ENCODE data around the gene SHISAL1. TPM values are rescaled to one million over a fixed set of nuclear protein-coding genes. Genes with fewer than 3 reads are reported as not detected.

The SHISAL1 gene
- total RNA-seq, 6 experiments from 2014 or later = 0.05 to 0.31 (median 0.17) TPM

GRCh38 chr22:44260216-44261035 is 52.3 kb downstream of the SHISAL1 start:
- H3K27ac ChIP-seq = no peak overlapping the region
- intact Hi-C loops (cut with DNase I) = no loop called here
- H3K9me3 ChIP-seq = no peaks in the 10 kb centered on the region
- no peaks in the 10 kb centered on the region for H3K36me3 ChIP-seq
- TF ChIP-seq CTCF (IDR thresholded peaks at IDR 0.05) = no peak
- no peak for TF ChIP-seq POLR2A (IDR thresholded peaks at IDR 0.05)
- no peak overlapping the region for H3K4me3 ChIP-seq
- DNase-seq (peak in 2 of 3 donors; percentile 32 to 38), ATAC-seq (no peak)
- H3K27me3 ChIP-seq = no peaks in the 10 kb centered on the region
- H3K4me1 ChIP-seq = no peaks in the 10 kb centered on the region
- 79% methylated on average over 10 of the region's 16 CpGs for WGBS (ENCODE audit: insufficient coverage, low coverage, low lambda C conversion rate, missing lambda C conversion rate)

GRCh38 chr22:44259366-44260215 is 53.2 kb downstream of the SHISAL1 start:
- no peaks in the 10 kb centered on the region for H3K9me3 ChIP-seq

DNA sequence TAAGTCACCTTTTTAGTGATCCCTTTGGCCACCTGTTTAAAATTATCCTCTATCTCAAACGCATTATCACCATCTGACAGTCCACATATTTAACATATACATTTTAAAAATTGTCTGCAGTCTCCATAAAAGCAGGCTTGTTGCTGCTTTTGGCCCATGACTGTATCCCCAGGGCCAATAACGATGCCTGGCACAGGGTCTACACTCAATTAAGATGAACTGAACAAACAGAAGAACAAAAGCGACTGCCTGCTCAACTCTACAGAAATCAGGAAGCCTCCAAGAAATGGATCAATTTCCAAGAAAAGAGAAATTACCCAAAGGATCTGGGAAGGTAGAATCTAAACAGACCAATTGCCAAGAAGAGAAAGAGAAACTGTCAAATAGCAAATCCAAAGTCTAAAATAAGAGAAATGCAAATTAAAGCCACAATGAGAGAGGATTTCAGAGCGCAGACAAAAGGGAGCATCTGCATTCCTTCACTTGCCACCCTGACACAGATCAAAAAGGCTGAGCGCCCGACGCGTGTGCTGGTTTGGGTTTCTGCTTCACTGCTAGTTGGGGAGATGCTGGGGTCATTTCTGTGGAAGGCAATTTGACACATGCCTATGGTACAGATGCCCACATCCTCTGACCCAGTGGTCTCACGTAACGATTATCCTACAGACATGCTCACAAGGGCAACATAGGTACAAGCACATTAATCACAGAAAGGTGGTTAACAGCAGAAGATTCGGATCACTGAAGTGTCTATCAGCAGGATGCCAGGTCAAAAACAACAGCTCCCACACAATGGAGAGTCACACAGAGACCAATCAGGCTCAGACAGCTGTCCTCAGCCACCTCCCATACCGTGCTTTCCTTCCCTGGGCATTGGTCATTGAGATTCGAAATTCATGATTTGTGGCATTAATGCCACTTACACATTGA is 55.9 kb downstream of the SHISAL1 start:
- Histone ChIP-seq H3K27ac (no peak overlapping the region), H3K9me3 (no peaks in the 10 kb centered on the region), H3K4me1 (no peaks in the 10 kb centered on the region), H3K27me3 (no peaks in the 10 kb centered on the region), H3K4me3 (no peak overlapping the region), H3K36me3 (no peaks in the 10 kb centered on the region)
- WGBS (ENCODE audit: insufficient coverage, low coverage, low lambda C conversion rate, missing lambda C conversion rate) = 41% methylated on average over 11 of the region's 13 CpGs
- intact Hi-C loops (cut with DNase I) = no loop called here
- DNase-seq (peak in 1 of 3 donors; percentile 9), ATAC-seq (no peak)
- TF ChIP-seq POLR2A (IDR thresholded peaks at IDR 0.05) (no peak), CTCF (IDR thresholded peaks at IDR 0.05) (no peak)

More at GRCh38 chr22:44259366-44260215, 53.2 kb downstream of the SHISAL1 start:
- intact Hi-C loops (cut with DNase I) = no loop called here
- DNase-seq (peak in 1 of 3 donors; percentile 31), ATAC-seq (no peak)
- TF ChIP-seq POLR2A (IDR thresholded peaks at IDR 0.05) = no peak
- no peak for TF ChIP-seq CTCF (IDR thresholded peaks at IDR 0.05)
- 65% methylated on average over 18 of the region's 19 CpGs for WGBS (ENCODE audit: insufficient coverage, low coverage, low lambda C conversion rate, missing lambda C conversion rate)
- no peaks in the 10 kb centered on the region for H3K36me3 ChIP-seq
- H3K27ac ChIP-seq = no peak overlapping the region
- no peak overlapping the region for H3K4me3 ChIP-seq
- H3K4me1 ChIP-seq = no peaks in the 10 kb centered on the region
- no peaks in the 10 kb centered on the region for H3K27me3 ChIP-seq

DNA sequence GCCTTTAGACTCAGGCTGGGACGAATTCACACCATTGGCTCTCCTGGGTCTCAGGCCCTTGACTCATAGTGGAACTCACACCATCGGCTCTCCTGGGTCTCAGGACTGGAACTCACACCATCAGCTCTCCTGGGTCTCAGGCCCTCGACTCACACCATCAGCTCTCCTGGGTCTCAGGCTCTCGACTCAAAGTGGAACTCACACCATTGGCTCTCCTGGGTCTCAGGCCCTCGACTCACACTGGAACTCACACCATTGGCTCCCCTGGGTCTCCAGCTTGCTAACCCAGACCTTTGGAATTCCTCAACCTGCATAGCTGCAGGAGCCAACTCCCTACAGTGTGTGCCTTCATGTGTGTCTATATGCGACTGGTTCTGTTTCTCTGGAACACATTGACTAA is 56.7 kb downstream of the SHISAL1 start:
- Histone ChIP-seq H3K36me3 (no peaks in the 10 kb centered on the region), H3K9me3 (no peaks in the 10 kb centered on the region), H3K4me3 (no peak overlapping the region), H3K27ac (no peak overlapping the region), H3K27me3 (no peaks in the 10 kb centered on the region), H3K4me1 (no peaks in the 10 kb centered on the region)
- ATAC-seq (no peak), DNase-seq (peak in 1 of 3 donors; percentile 14)
- no peak for TF ChIP-seq POLR2A (IDR thresholded peaks at IDR 0.05)
- no peak for TF ChIP-seq CTCF (IDR thresholded peaks at IDR 0.05)
- WGBS (ENCODE audit: insufficient coverage, low coverage, low lambda C conversion rate, missing lambda C conversion rate) = no CpG with 5 or more reads among the region's 6 CpGs
- intact Hi-C loops (cut with DNase I) = no loop called here
